IMR-90 (cell line): ENCODE results near the gene CHRNG. TPM values are rescaled to one million over a fixed set of nuclear protein-coding genes. Genes with fewer than 3 reads are reported as not detected.

Experiments used
- ATAC-seq: fragments of 200-7000 bp; cut with Tn5 transposase; 2 replicates; pipeline ENCODE4 v1.9.1; 2020; ENCODE audit warnings: low read depth, mild to moderate bottlenecking, moderate library complexity
- BruUV-seq: library from RNA; stranded (reverse); fragments of 400-500 nt; replicated peaks from 2 replicates; lab custom pipeline; 2021; lab: Mats Ljungman, UMichigan
- CTCF ChIA-PET: fragments of 300-600 bp; formaldehyde crosslinking; extraction: SDS; loops from one replicate; lab custom pipeline; 2021; ENCODE audit warnings: antibody characterized with exemption; lab: Yijun Ruan, JAX
- POLR2A ChIA-PET: fragments of 300-600 bp; sonication (Branson Sonifier 250); formaldehyde crosslinking; loops from one replicate; lab custom pipeline; 2022; ENCODE audit warnings: antibody characterized with exemption; ENCODE audit not compliant: unreplicated experiment; lab: Charles Lee
- DNase-seq: peaks from one replicate; pipeline ENCODE4 v3.0.0; 2013
- H2AFZ ChIP-seq: replicated peaks from 2 replicates; pipeline ENCODE3; 2013; ENCODE audit warnings: low read length, mild to moderate bottlenecking; ENCODE audit not compliant: poor library complexity
- H2AK5ac ChIP-seq: 2 replicates; pipeline ENCODE4 v1.6.1; 2013; ENCODE audit warnings: low read depth, low read length, inconsistent platforms
- H2AK9ac ChIP-seq: replicated peaks from 2 replicates; pipeline ENCODE3; 2013; ENCODE audit warnings: mild to moderate bottlenecking, low read depth, low read length, moderate library complexity; ENCODE audit not compliant: poor library complexity
- H2BK120ac ChIP-seq: 2 replicates; pipeline ENCODE4 v1.6.1; 2013; ENCODE audit warnings: low read depth, low read length, inconsistent platforms
- H2BK15ac ChIP-seq: 3 replicates; pipeline ENCODE4 v1.6.1; 2013; ENCODE audit warnings: low read depth, low read length, inconsistent platforms
- H2BK20ac ChIP-seq: 2 replicates; pipeline ENCODE4 v1.6.1; 2013; ENCODE audit warnings: low read depth, mild to moderate bottlenecking, inconsistent platforms, low read length, moderate library complexity
- H2BK5ac ChIP-seq: 2 replicates; pipeline ENCODE4 v1.6.1; 2013; ENCODE audit warnings: mild to moderate bottlenecking, low read depth, low read length, inconsistent platforms; ENCODE audit not compliant: poor library complexity, severe bottlenecking
- H3K14ac ChIP-seq: replicated peaks from 2 replicates; pipeline ENCODE4 v1.6.1; 2013; ENCODE audit warnings: low read depth, low read length, inconsistent platforms
- H3K18ac ChIP-seq: 2 replicates; pipeline ENCODE4 v1.6.1; 2013; ENCODE audit warnings: low read depth, low read length, control low read depth
- H3K23ac ChIP-seq: 2 replicates; pipeline ENCODE4 v1.6.1; 2013; ENCODE audit warnings: low read depth, low read length, inconsistent platforms
- H3K27ac ChIP-seq: 2 replicates; pipeline ENCODE4 v1.5.1; 2013; ENCODE audit warnings: mild to moderate bottlenecking, control low read depth, low read length; ENCODE audit not compliant: insufficient read depth
- H3K27me3 ChIP-seq: 2 replicates; pipeline ENCODE4 v1.6.1; 2013; ENCODE audit warnings: low read length; ENCODE audit not compliant: control insufficient read depth, insufficient read depth
- H3K36me3 ChIP-seq: 2 replicates; pipeline ENCODE4 v1.6.1; 2013; ENCODE audit warnings: low read length, mixed read lengths; ENCODE audit not compliant: control insufficient read depth, insufficient read depth
- H3K4ac ChIP-seq: 2 replicates; pipeline ENCODE4 v1.6.1; 2013; ENCODE audit warnings: low read depth, low read length, inconsistent platforms
- H3K4me1 ChIP-seq: 2 replicates; pipeline ENCODE4 v1.6.1; 2013; ENCODE audit warnings: low read length, mixed read lengths; ENCODE audit not compliant: control insufficient read depth, insufficient read depth
- H3K4me2 ChIP-seq: 2 replicates; pipeline ENCODE4 v1.6.1; 2013; ENCODE audit warnings: low read depth, mild to moderate bottlenecking, control low read depth, low read length, moderate library complexity
- H3K4me3 ChIP-seq: 2 replicates; pipeline ENCODE4 v1.5.1; 2013; ENCODE audit warnings: low read depth, mild to moderate bottlenecking, control low read depth, low read length, moderate library complexity; ENCODE audit not compliant: insufficient read depth
- H3K56ac ChIP-seq: 2 replicates; pipeline ENCODE4 v1.6.1; 2013; ENCODE audit warnings: low read length, inconsistent platforms; ENCODE audit not compliant: insufficient read depth; ENCODE audit errors: extremely low read depth
- H3K79me1 ChIP-seq, 2 experiments: 2 replicates each; pipeline ENCODE4 v1.6.1; 2013; ENCODE audit warnings: low read length in 2 of 2, inconsistent platforms in 1 of 2, low read depth in 1 of 2
- H3K9ac ChIP-seq: 2 replicates; pipeline ENCODE4 v1.6.1; 2013; ENCODE audit warnings: low read depth, low read length, control low read depth
- H3K9me1 ChIP-seq: 2 replicates; pipeline ENCODE4 v1.6.1; 2013; ENCODE audit warnings: low read length, inconsistent platforms; ENCODE audit not compliant: insufficient read depth
- H3K9me3 ChIP-seq: 2 replicates; pipeline ENCODE4 v1.6.1; 2013; ENCODE audit warnings: low read length; ENCODE audit not compliant: control insufficient read depth, insufficient read depth
- H4K20me1 ChIP-seq: 2 replicates; pipeline ENCODE4 v1.6.1; 2013; ENCODE audit warnings: low read length, inconsistent platforms; ENCODE audit not compliant: insufficient read depth
- H4K5ac ChIP-seq: 2 replicates; pipeline ENCODE4 v1.6.1; 2013; ENCODE audit warnings: mild to moderate bottlenecking, low read depth, low read length, control low read depth
- H4K8ac ChIP-seq, 2 experiments: 2 replicates each; pipeline ENCODE4 v1.6.1; 2013; ENCODE audit warnings: low read depth in 2 of 2, low read length in 2 of 2, control low read depth in 1 of 2, inconsistent platforms in 1 of 2
- H4K91ac ChIP-seq: 2 replicates; pipeline ENCODE4 v1.6.1; 2013; ENCODE audit warnings: low read depth, low read length, inconsistent platforms; ENCODE audit not compliant: insufficient read depth
- BHLHE40 ChIP-seq: fragments of 150-350 bp; IDR thresholded peaks from 2 replicates; pipeline ENCODE4 v1.6.1; 2016; ENCODE audit warnings: mild to moderate bottlenecking, low read depth, low read length
- CHD1 ChIP-seq: IDR thresholded peaks from 2 replicates; pipeline ENCODE4 v1.6.1; 2012; ENCODE audit warnings: low read depth, low read length, improper control_type of control experiment
- CTCF ChIP-seq: conservative IDR thresholded peaks from 2 replicates; pipeline ENCODE4 v1.5.1; 2012; ENCODE audit warnings: mild to moderate bottlenecking, low read depth, low read length, improper control_type of control experiment
- FOS ChIP-seq: fragments of 150-350 bp; IDR thresholded peaks from 2 replicates; pipeline ENCODE4 v1.6.1; 2016; ENCODE audit warnings: low read depth, low read length
- MAFK ChIP-seq: IDR thresholded peaks from 2 replicates; pipeline ENCODE4 v1.6.1; 2012; ENCODE audit warnings: low read depth, low read length, improper control_type of control experiment
- MXI1 ChIP-seq: IDR thresholded peaks from 2 replicates; pipeline ENCODE4 v1.6.1; 2012; ENCODE audit warnings: low read depth, mild to moderate bottlenecking, low read length, moderate library complexity, borderline replicate concordance
- NFE2L2 ChIP-seq: fragments of 150-350 bp; IDR thresholded peaks from 2 replicates; pipeline ENCODE4 v1.6.1; 2016; ENCODE audit warnings: low read depth, mild to moderate bottlenecking, low read length
- POLR2A ChIP-seq: IDR thresholded peaks from 2 replicates; pipeline ENCODE4 v1.6.1; 2012; ENCODE audit warnings: mild to moderate bottlenecking, low read depth, low read length
- RAD21 ChIP-seq: IDR thresholded peaks from 2 replicates; pipeline ENCODE4 v1.6.1; 2012; ENCODE audit warnings: low read length, improper control_type of control experiment
- RCOR1 ChIP-seq: IDR thresholded peaks from 2 replicates; pipeline ENCODE4 v1.6.1; 2012; ENCODE audit warnings: mild to moderate bottlenecking, low read length, improper control_type of control experiment; ENCODE audit not compliant: insufficient replicate concordance
- RFX5 ChIP-seq: IDR thresholded peaks from 2 replicates; pipeline ENCODE4 v1.8.0; 2012; ENCODE audit warnings: low read depth, mild to moderate bottlenecking, low read length, moderate library complexity
- SMC3 ChIP-seq: fragments of 150-350 bp; IDR thresholded peaks from 2 replicates; pipeline ENCODE4 v1.6.1; 2016; ENCODE audit warnings: low read depth, mild to moderate bottlenecking, antibody characterized with exemption, low read length, moderate library complexity
- WGBS, 2 experiments: methylation state at CpG; one replicate each; pipeline versions ENCODE4 v1.1.5 to v1.1.7; 2013; ENCODE audit warnings: missing lambda C conversion rate in 2 of 2; ENCODE audit not compliant: insufficient read length in 1 of 2; ENCODE audit errors: extremely low coverage in 2 of 2; 5-methylcytosine and 5-hydroxymethylcytosine counted together
- dilution Hi-C: fragments of 300-500 bp; cut with HindIII; formaldehyde crosslinking; loops from one replicate; pipeline ENCODE4 v1.14.3; 2018; ENCODE audit warnings: low sequenced_read_pairs; ENCODE audit not compliant: unreplicated experiment
- in situ Hi-C: fragments of 300-500 bp; cut with MboI; formaldehyde crosslinking; loops from 3 replicates; pipeline ENCODE4 v1.14.3; 2019; ENCODE audit warnings: low sequenced_read_pairs, inconsistent platforms, mixed read lengths
- intact Hi-C: fragments of 100-400 bp; cut with micrococcal nuclease; formaldehyde crosslinking; loops from 2 replicates; pipeline ENCODE4 v1.10.0; 2022
- polyA plus RNA-seq, 3 experiments: library from polyadenylated mRNA; depleted of rRNA; stranded (reverse); fragments of >200 nt; gene quantifications; 2 replicates each; pipeline ENCODE4 v1.2.3, GENCODE V29; 2012; ENCODE audit warnings: low replicate concordance in 1 of 3
- total RNA-seq: library from RNA; depleted of rRNA; stranded (reverse); fragments of >200 nt; gene quantifications from 2 replicates; pipeline ENCODE4 v1.2.3, GENCODE V29; 2012
- TF ChIP-seq, protein P1 (sequence below): fragments of 150-350 bp; IDR thresholded peaks from 2 replicates; pipeline ENCODE4 v1.6.1; 2017; ENCODE audit warnings: mild to moderate bottlenecking, antibody characterized with exemption, low read length, low read depth

Gene CHRNG
- total and polyA plus RNA-seq, 2 of the 4 experiments (the other 2 are of a cell fraction): not detected

GRCh38 chr2:232535761-232536530, 3.5 kb upstream of the CHRNG start:
- CTCF ChIA-PET: no interaction called here
- BruUV-seq: no TSS peak
- no peak overlapping the region for H2BK20ac ChIP-seq
- intact Hi-C loops (no loop called here), in situ Hi-C loops (no loop called here), dilution Hi-C loops (no loop called here)
- H4K8ac ChIP-seq: no peak overlapping the region
- no peaks in the 10 kb centered on the region; the same call in 1 of the 2 replicates for H4K20me1 ChIP-seq
- no peak overlapping the region for H3K23ac ChIP-seq
- no peak overlapping the region for H4K5ac ChIP-seq
- WGBS, 2 experiments: no CpG with 5 or more reads among the region's 5 CpGs
- no peak overlapping the region for H3K4me2 ChIP-seq
- no peak overlapping the region for H3K14ac ChIP-seq
- peaks cover 19% of the 10 kb centered on the region for H3K27me3 ChIP-seq
- no peaks in the 10 kb centered on the region; the same call in 1 of the 2 replicates for H3K4me1 ChIP-seq
- DNase-seq (no peak), ATAC-seq (no peak)
- H3K18ac ChIP-seq: no peak overlapping the region
- H2BK120ac ChIP-seq: no peak overlapping the region
- no peaks in the 10 kb centered on the region for H3K79me1 ChIP-seq
- H2AFZ ChIP-seq: no peak overlapping the region
- no peak overlapping the region for H2AK5ac ChIP-seq
- H3K9me3 ChIP-seq: peaks cover 6% of the 10 kb centered on the region
- no peak overlapping the region for H3K56ac ChIP-seq
- H3K4me3 ChIP-seq: no peak overlapping the region
- H3K9me1 ChIP-seq: no peaks in the 10 kb centered on the region
- no peak overlapping the region for H3K4ac ChIP-seq
- H2BK15ac ChIP-seq: no peak overlapping the region
- TF ChIP-seq RAD21: no peak
- TF ChIP-seq FOS: no peak
- TF ChIP-seq RFX5: no peak
- no peak for TF ChIP-seq MAFK
- no peak for TF ChIP-seq NFE2L2
- TF ChIP-seq SMC3: no peak
- TF ChIP-seq, protein P1, sequence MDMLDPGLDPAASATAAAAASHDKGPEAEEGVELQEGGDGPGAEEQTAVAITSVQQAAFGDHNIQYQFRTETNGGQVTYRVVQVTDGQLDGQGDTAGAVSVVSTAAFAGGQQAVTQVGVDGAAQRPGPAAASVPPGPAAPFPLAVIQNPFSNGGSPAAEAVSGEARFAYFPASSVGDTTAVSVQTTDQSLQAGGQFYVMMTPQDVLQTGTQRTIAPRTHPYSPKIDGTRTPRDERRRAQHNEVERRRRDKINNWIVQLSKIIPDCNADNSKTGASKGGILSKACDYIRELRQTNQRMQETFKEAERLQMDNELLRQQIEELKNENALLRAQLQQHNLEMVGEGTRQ: no peak
- no peak for TF ChIP-seq BHLHE40
- TF ChIP-seq CTCF: no peak
- TF ChIP-seq POLR2A: no peak
- no peak for TF ChIP-seq MXI1
- TF ChIP-seq RCOR1: no peak
- TF ChIP-seq CHD1: no peak
- H3K27ac ChIP-seq: no peak overlapping the region
- POLR2A ChIA-PET: no interaction called here
- no peak overlapping the region for H4K91ac ChIP-seq
- H3K36me3 ChIP-seq: no peaks in the 10 kb centered on the region
- H2BK5ac ChIP-seq: no peak overlapping the region
- no peak overlapping the region for H3K9ac ChIP-seq
- no peak overlapping the region for H2AK9ac ChIP-seq
